ENCODE measurements around the gene RASGRF1. TPM values are rescaled to one million over a fixed set of nuclear protein-coding genes. Genes with fewer than 3 reads are reported as not detected.

Gene RASGRF1
- total and polyA plus RNA-seq, 7 donors, result 0.03 to 0.05 TPM; not detected in 5

- intact Hi-C loops (cut with DNase I), result no loop called here
- Histone ChIP-seq H3K36me3 (ENCODE audit: insufficient read depth in 1 of 2, low read depth in 1 of 2) (no peaks in the 10 kb centered on the region), H3K4me3 (no peak overlapping the region), H3K27me3 (ENCODE audit: insufficient read depth in 3 of 3, low read length in 2 of 3) (peaks cover 4 to 64% (median 31%) of the 10 kb centered on the region in 3 donors), H3K27ac (no peak overlapping the region), H3K9me3 (no peaks in the 10 kb centered on the region), H3K4me1 (no peaks in the 10 kb centered on the region)
- no peak for TF ChIP-seq CTCF (IDR thresholded peaks at IDR 0.05)
- 55 to 60% (median 59%) methylated on average over 8 of the region's 8 CpGs for WGBS, 3 donors
- DNase-seq, result no peak
- no peak for ATAC-seq
Measured at GRCh38 chr15:79093352-79093935, 2.9 kb upstream of the RASGRF1 start.

- no peak for DNase-seq
- H3K4me1 ChIP-seq, result no peaks in the 10 kb centered on the region
- 64 to 83% (median 71%) methylated on average over 2 of the region's 2 CpGs for WGBS, 3 donors
- no peak overlapping the region for H3K4me3 ChIP-seq
- no peak for ATAC-seq
- peaks cover 4 to 71% (median 31%) of the 10 kb centered on the region in 3 donors for H3K27me3 ChIP-seq (ENCODE audit: insufficient read depth in 3 of 3, low read length in 2 of 3)
- no peak for TF ChIP-seq CTCF (IDR thresholded peaks at IDR 0.05)
- no peaks in the 10 kb centered on the region for H3K36me3 ChIP-seq (ENCODE audit: insufficient read depth in 1 of 2, low read depth in 1 of 2)
- H3K27ac ChIP-seq, result no peak overlapping the region
- intact Hi-C loops (cut with DNase I), result no loop called here
- no peaks in the 10 kb centered on the region for H3K9me3 ChIP-seq
Measured at GRCh38 chr15:79092382-79092781, 1.8 kb upstream of the RASGRF1 start.

- Histone ChIP-seq H3K4me1 (no peaks in the 10 kb centered on the region), H3K9me3 (no peaks in the 10 kb centered on the region), H3K36me3 (ENCODE audit: insufficient read depth in 1 of 2, low read depth in 1 of 2) (no peaks in the 10 kb centered on the region), H3K27ac (no peak overlapping the region), H3K27me3 (ENCODE audit: insufficient read depth in 3 of 3, low read length in 2 of 3) (peaks cover 0 to 79% (median 31%) of the 10 kb centered on the region in 3 donors), H3K4me3 (peak overlapping the region; percentile 49)
- WGBS, 3 donors, result 1% methylated on average over 46 to 53 of the region's 53 CpGs
- peak in 1 of 4 donors; percentile 13 for ATAC-seq
- no peak for DNase-seq
- TF ChIP-seq CTCF (IDR thresholded peaks at IDR 0.05), result no peak
- intact Hi-C loops (cut with DNase I), result no loop called here
Measured at GRCh38 chr15:79091204-79091867, 756 bp upstream of the RASGRF1 start.

GRCh38 chr15:79089890-79090486 lies 592 bp downstream of the RASGRF1 start:
- no peak overlapping the region for H3K27ac ChIP-seq
- peaks cover 0 to 88% (median 30%) of the 10 kb centered on the region in 3 donors for H3K27me3 ChIP-seq (ENCODE audit: insufficient read depth in 3 of 3, low read length in 2 of 3)
- H3K4me3 ChIP-seq, result peak overlapping the region; percentile 49
- no peaks in the 10 kb centered on the region for H3K9me3 ChIP-seq
- no peaks in the 10 kb centered on the region for H3K4me1 ChIP-seq
- no peaks in the 10 kb centered on the region for H3K36me3 ChIP-seq (ENCODE audit: insufficient read depth in 1 of 2, low read depth in 1 of 2)
- TF ChIP-seq CTCF (IDR thresholded peaks at IDR 0.05), result no peak
- intact Hi-C loops (cut with DNase I), result no loop called here
- WGBS, 3 donors, result 1 to 2% (median 1%) methylated on average over 41 to 53 of the region's 53 CpGs
- DNase-seq, result no peak
- ATAC-seq, result no peak
